H1 (cell line): ENCODE results near the gene OGFOD2. TPM values are rescaled to one million over a fixed set of nuclear protein-coding genes. Genes with fewer than 3 reads are reported as not detected.
"Not testable (repeated sequence)": the region's sequence is repeated elsewhere in the genome, so short reads cannot be mapped to it uniquely, and the experiment has no call there.

ENCODE experiments used
- CTCF ChIA-PET: fragments of 300-600 bp; sonication (Branson Sonifier 250); formaldehyde crosslinking; loops from one replicate; lab custom pipeline; 2021; ENCODE audit not compliant: partially characterized antibody; lab: Charles Lee
- POLR2A ChIA-PET: fragments of 300-600 bp; sonication (Branson Sonifier 250); formaldehyde crosslinking; loops from one replicate; lab custom pipeline; 2021; ENCODE audit warnings: inconsistent platforms; ENCODE audit not compliant: partially characterized antibody; lab: Charles Lee
- DNase-seq, 2 experiments: peaks; one replicate each; pipeline versions ENCODE4 v3.0.0 to v3.0.0-alpha.2; 2010 to 2022; ENCODE audit warnings: low spot score in 2 of 2, low read depth in 1 of 2, mixed read lengths in 1 of 2
- FAIRE-seq: peaks from 2 replicates; lab custom pipeline; 2011; peaks lifted over from hg19 to GRCh38; lab: Jason Lieb, UNC
- H2AFZ ChIP-seq: 2 replicates; pipeline ENCODE4 v1.8.1; 2012; ENCODE audit warnings: low read length, inconsistent platforms
- H2AK5ac ChIP-seq: 2 replicates; pipeline ENCODE4 v1.6.1; 2013; ENCODE audit warnings: low read depth, low read length
- H2BK120ac ChIP-seq: replicated peaks from 2 replicates; pipeline ENCODE3; 2013; ENCODE audit warnings: low read depth, low read length, inconsistent platforms
- H2BK12ac ChIP-seq: 2 replicates; pipeline ENCODE4 v1.6.1; 2013; ENCODE audit warnings: low read depth, low read length
- H2BK15ac ChIP-seq: 2 replicates; pipeline ENCODE4 v1.6.1; 2013; ENCODE audit warnings: low read length
- H2BK20ac ChIP-seq: 2 replicates; pipeline ENCODE4 v1.6.1; 2013; ENCODE audit warnings: low read length
- H2BK5ac ChIP-seq: 2 replicates; pipeline ENCODE4 v1.6.1; 2013; ENCODE audit warnings: low read depth, low read length
- H3K14ac ChIP-seq: 2 replicates; pipeline ENCODE4 v1.6.1; 2013; ENCODE audit warnings: inconsistent platforms; ENCODE audit not compliant: insufficient read length
- H3K18ac ChIP-seq: 2 replicates; pipeline ENCODE4 v1.6.1; 2013; ENCODE audit warnings: low read length; ENCODE audit errors: extremely low read depth
- H3K23ac ChIP-seq: 2 replicates; pipeline ENCODE4 v1.6.1; 2013; ENCODE audit warnings: inconsistent platforms; ENCODE audit not compliant: insufficient read length
- H3K23me2 ChIP-seq: 2 replicates; pipeline ENCODE4 v1.6.1; 2013; ENCODE audit warnings: low read depth, low read length
- H3K27ac ChIP-seq: 2 replicates; pipeline ENCODE4 v1.6.1; 2011; ENCODE audit warnings: low read depth, low read length, inconsistent platforms
- H3K27me3 ChIP-seq, 4 experiments: replicated peaks in 1 of 4; 1 replicate in 1 of 4; 2 replicates in 3 of 4; pipeline versions ENCODE4 v1.6.1 to v1.8.1; 2011 to 2013; ENCODE audit warnings: low read length in 3 of 4, mild to moderate bottlenecking in 3 of 4, inconsistent platforms in 2 of 4, mixed read lengths in 2 of 4, moderate library complexity in 1 of 4; ENCODE audit not compliant: control insufficient read depth in 3 of 4, insufficient read depth in 3 of 4; ENCODE audit errors: extremely low read depth in 1 of 4
- H3K36me3 ChIP-seq, 4 experiments: 2 replicates each; pipeline versions ENCODE4 v1.6.1 to v1.8.1; 2011 to 2013; ENCODE audit warnings: mild to moderate bottlenecking in 4 of 4, low read length in 3 of 4, moderate library complexity in 2 of 4, control low read depth in 1 of 4, inconsistent platforms in 1 of 4; ENCODE audit not compliant: insufficient read depth in 4 of 4, control insufficient read depth in 2 of 4
- H3K4ac ChIP-seq: replicated peaks from 2 replicates; pipeline ENCODE3; 2013; ENCODE audit warnings: low read length, low read depth, mixed read lengths, inconsistent platforms; ENCODE audit not compliant: insufficient read length
- H3K4me1 ChIP-seq, 4 experiments: replicated peaks in 1 of 4; 1 replicate in 1 of 4; 2 replicates in 3 of 4; pipeline versions ENCODE4 v1.6.1 to v1.8.1; 2011 to 2013; ENCODE audit warnings: low read length in 3 of 4, inconsistent platforms in 2 of 4, mixed read lengths in 1 of 4; ENCODE audit not compliant: insufficient read depth in 4 of 4, control insufficient read depth in 3 of 4
- H3K4me2 ChIP-seq, 2 experiments: 2 replicates each; pipeline versions ENCODE4 v1.6.1 to v1.8.1; 2011 to 2013; ENCODE audit warnings: low read depth in 2 of 2, low read length in 2 of 2, control low read depth in 1 of 2, inconsistent platforms in 1 of 2, mild to moderate bottlenecking in 1 of 2; ENCODE audit not compliant: insufficient read depth in 1 of 2
- H3K4me3 ChIP-seq, 4 experiments: fragments of 200-600, 300-600 bp in 1 of 4; sonication (generic), shearing (Covaris generic), sonication (Bioruptor Twin) in 1 of 4; 2 replicates each; pipeline versions ENCODE4 v1.5.1 to v1.8.1; 2011 to 2016; ENCODE audit warnings: low read length in 4 of 4, low read depth in 3 of 4, control low read depth in 2 of 4, inconsistent platforms in 2 of 4, mild to moderate bottlenecking in 2 of 4, mixed read lengths in 1 of 4, moderate library complexity in 1 of 4; ENCODE audit not compliant: insufficient read depth in 2 of 4; ENCODE audit errors: extremely low read depth in 1 of 4
- H3K56ac ChIP-seq: replicated peaks from 2 replicates; pipeline ENCODE3; 2013; ENCODE audit warnings: low read depth, mild to moderate bottlenecking, mixed read lengths, low read length, inconsistent platforms; ENCODE audit not compliant: insufficient read length
- H3K79me1 ChIP-seq: 2 replicates; pipeline ENCODE4 v1.6.1; 2013; ENCODE audit warnings: low read depth, low read length, control low read depth
- H3K79me2 ChIP-seq, 2 experiments: 2 replicates each; pipeline versions ENCODE4 v1.6.1 to v1.8.1; 2012 to 2013; ENCODE audit warnings: low read length in 2 of 2, mild to moderate bottlenecking in 2 of 2, inconsistent platforms in 1 of 2; ENCODE audit not compliant: insufficient read depth in 2 of 2, control insufficient read depth in 1 of 2
- H3K9ac ChIP-seq, 4 experiments: replicated peaks in 1 of 4; 1 replicate in 1 of 4; 2 replicates in 3 of 4; pipeline versions ENCODE4 v1.6.1 to v1.8.1; 2011 to 2013; ENCODE audit warnings: low read depth in 3 of 4, low read length in 3 of 4, control low read depth in 2 of 4, mild to moderate bottlenecking in 2 of 4, moderate library complexity in 2 of 4, inconsistent platforms in 1 of 4; ENCODE audit errors: extremely low read depth in 1 of 4
- H3K9me3 ChIP-seq, 2 experiments: 2 replicates each; pipeline versions ENCODE4 v1.6.1 to v1.8.1; 2012 to 2013; ENCODE audit warnings: mild to moderate bottlenecking in 2 of 2, moderate library complexity in 2 of 2, control low read depth in 1 of 2, inconsistent platforms in 1 of 2, low read depth in 1 of 2, low read length in 1 of 2, mixed read lengths in 1 of 2; ENCODE audit not compliant: insufficient read depth in 2 of 2
- H4K20me1 ChIP-seq, 2 experiments: replicated peaks in 1 of 2; 2 replicates each; pipeline versions ENCODE3 to v1.8.1; 2011 to 2013; ENCODE audit warnings: inconsistent platforms in 2 of 2, low read length in 2 of 2, mild to moderate bottlenecking in 1 of 2; ENCODE audit not compliant: insufficient read depth in 2 of 2, control insufficient read depth in 1 of 2
- H4K5ac ChIP-seq: 2 replicates; pipeline ENCODE4 v1.6.1; 2013; ENCODE audit warnings: low read length, low read depth, mixed read lengths, inconsistent platforms; ENCODE audit not compliant: insufficient read length
- H4K8ac ChIP-seq: 2 replicates; pipeline ENCODE4 v1.8.0; 2013; ENCODE audit warnings: mild to moderate bottlenecking, moderate library complexity, low read length, inconsistent platforms; ENCODE audit not compliant: insufficient read depth; ENCODE audit errors: extremely low read depth
- H4K91ac ChIP-seq: replicated peaks from 2 replicates; pipeline ENCODE3; 2013; ENCODE audit warnings: low read length, mixed read lengths, inconsistent platforms; ENCODE audit not compliant: insufficient read length
- RAD21 ChIP-seq, 2 experiments: IDR thresholded peaks in 1 of 2; conservative IDR thresholded peaks in 1 of 2; 2 replicates each; pipeline ENCODE4 v1.6.1; 2011; ENCODE audit warnings: low read depth in 2 of 2, low read length in 2 of 2, improper control_type of control experiment in 1 of 2, inconsistent platforms in 1 of 2, mild to moderate bottlenecking in 1 of 2, moderate library complexity in 1 of 2
- WGBS, 2 experiments: shearing (Covaris generic) in 1 of 2; methylation state at CpG; one replicate each; pipeline versions ENCODE4 v1.1.6 to v1.1.7; 2013 to 2015; ENCODE audit warnings: low lambda C conversion rate in 2 of 2, mixed read lengths in 2 of 2, inconsistent platforms in 1 of 2, low coverage in 1 of 2, missing lambda C conversion rate in 1 of 2; ENCODE audit not compliant: insufficient replicate concordance in 2 of 2, insufficient coverage in 1 of 2, insufficient read length in 1 of 2; ENCODE audit errors: extremely low coverage in 1 of 2, missing lambda C conversion rate in 1 of 2; 5-methylcytosine and 5-hydroxymethylcytosine counted together
- polyA plus RNA-seq, 7 experiments: library from polyadenylated mRNA; depleted of rRNA in 3 of 7; stranded (reverse) in 5 of 7; unstranded in 2 of 7; fragments of >200 nt in 5 of 7; fragments of 200-250 nt in 2 of 7; gene quantifications; 1 replicate in 5 of 7; 2 replicates in 1 of 7; 4 replicates in 1 of 7; pipeline versions ENCODE4 v1.2.1 to v1.2.3, GENCODE V29; 2011 to 2013; ENCODE audit warnings: missing spikeins in 2 of 7, mixed read lengths in 2 of 7
- total RNA-seq: library from RNA; stranded (reverse); fragmentation: NEBNext Ultra II Directional; extraction: Animal tissue kit (Norgen Biotek cat#: 25700); gene quantifications from 2 replicates; pipeline ENCODE4 v1.2.1, GENCODE V29; 2021
- TF ChIP-seq, protein P1 (sequence below): IDR thresholded peaks from 2 replicates; pipeline ENCODE4 v1.6.1; 2011; ENCODE audit warnings: low read depth, mild to moderate bottlenecking, low read length; ENCODE audit not compliant: insufficient read depth

OGFOD2 gene
- total and polyA plus RNA-seq, 2 of the 8 experiments (the other 6 are each of a cell fraction or from before 2014, with no cell fraction given), result 17.3 to 20.3 TPM

DNA sequence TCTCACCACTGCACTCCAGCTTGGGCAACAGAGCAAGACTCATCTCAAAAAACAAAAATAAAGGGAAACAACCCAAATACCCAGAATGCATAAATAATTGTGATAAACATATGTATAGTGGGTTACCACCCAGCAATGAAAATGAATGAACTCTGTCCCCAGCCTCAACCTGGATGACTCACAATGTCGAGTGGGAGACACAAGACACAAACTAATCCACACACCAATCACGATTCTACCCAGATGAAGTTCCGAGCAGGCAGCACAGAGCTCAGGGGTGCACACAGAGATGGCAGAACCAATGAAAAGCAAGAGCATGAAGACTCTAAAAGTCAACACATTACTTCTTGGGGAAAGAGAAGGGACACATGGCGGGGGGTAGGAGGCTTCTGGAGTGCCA is 35.9 kb upstream of the OGFOD2 start (continued):
- no peak for TF ChIP-seq RAD21 (IDR thresholded peaks at IDR 0.05 in 1 of 2, conservative IDR thresholded peaks at IDR 0.05 in 1 of 2; ENCODE audit: low read depth in 2 of 2, low read length in 2 of 2)
- TF ChIP-seq, protein P1, sequence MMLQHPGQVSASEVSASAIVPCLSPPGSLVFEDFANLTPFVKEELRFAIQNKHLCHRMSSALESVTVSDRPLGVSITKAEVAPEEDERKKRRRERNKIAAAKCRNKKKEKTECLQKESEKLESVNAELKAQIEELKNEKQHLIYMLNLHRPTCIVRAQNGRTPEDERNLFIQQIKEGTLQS, result no peak

DNA sequence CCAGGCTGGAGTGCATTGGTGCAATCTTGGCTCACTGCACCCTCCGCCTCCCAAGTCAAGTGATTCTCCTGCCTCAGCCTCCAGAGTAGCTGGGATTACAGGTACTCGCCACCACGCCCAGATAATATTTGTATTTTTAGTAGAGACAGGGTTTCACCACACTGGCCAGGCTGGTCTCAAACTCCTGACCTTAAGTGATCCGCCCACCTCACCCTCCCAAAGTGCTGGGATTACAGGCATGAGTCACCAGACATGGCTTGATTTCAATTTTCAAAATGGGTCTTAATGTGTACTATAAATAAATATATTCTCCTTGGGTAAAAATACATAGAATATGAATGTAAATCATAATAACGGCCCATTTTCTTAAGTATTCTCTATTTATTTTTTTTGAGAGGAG is 33.7 kb upstream of the OGFOD2 start:
- not testable (repeated sequence) for H2AFZ ChIP-seq, H3K9ac ChIP-seq, FAIRE-seq, H2BK120ac ChIP-seq, H3K4me3 ChIP-seq, H3K4ac ChIP-seq, H3K27ac ChIP-seq, H4K91ac ChIP-seq, H3K4me2 ChIP-seq, H3K18ac ChIP-seq, H4K8ac ChIP-seq, H3K4me1 ChIP-seq, H3K79me1 ChIP-seq, H2BK15ac ChIP-seq, H3K27me3 ChIP-seq, H3K56ac ChIP-seq, H3K9me3 ChIP-seq, H3K23ac ChIP-seq, DNase-seq, H3K23me2 ChIP-seq, H2AK5ac ChIP-seq, H3K79me2 ChIP-seq, H2BK20ac ChIP-seq, H3K14ac ChIP-seq, H4K5ac ChIP-seq, H2BK5ac ChIP-seq, H4K20me1 ChIP-seq, H3K36me3 ChIP-seq, H2BK12ac ChIP-seq
- CTCF ChIA-PET, result interaction anchor here (0.6 to 21.5 kb wide), 3 partner anchors 37 to 208 kb away, joined by 3 to 473 read pairs (median 4); no protein-coding TSS in a partner anchor
- POLR2A ChIA-PET, result interaction anchor here (0.6 kb wide), 1 partner anchor 422 kb away, joined by 3 read pairs; no protein-coding TSS in a partner anchor
- 88% methylated on average over 5 of the region's 5 CpGs; no CpG with 5 or more reads in 1 of the 2 experiments for WGBS, 2 experiments
